ENCODE measurements around the gene PTPRN2. TPM values are rescaled to one million over a fixed set of nuclear protein-coding genes. Genes with fewer than 3 reads are reported as not detected.

PTPRN2 gene
- total RNA-seq, 1 experiment from 2014 or later, result 0.11 TPM

DNA sequence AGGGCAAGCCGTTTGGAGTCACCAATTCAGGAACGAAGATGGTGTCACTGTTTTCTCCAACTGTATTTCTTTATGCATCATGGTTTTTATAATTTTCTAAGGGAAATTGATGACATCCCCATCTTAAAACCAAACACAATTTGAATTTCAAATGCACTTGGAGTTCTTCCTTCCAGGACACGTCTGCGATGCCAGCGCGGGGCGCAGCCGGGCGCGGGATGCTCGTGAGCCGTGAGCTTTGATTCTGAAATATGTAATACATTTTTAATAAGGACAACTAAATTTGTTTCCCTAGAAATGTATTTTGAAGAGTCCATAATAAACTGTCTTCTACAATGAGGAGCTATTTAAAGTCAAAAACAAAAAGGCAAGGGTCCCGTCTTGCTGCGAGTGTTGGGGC lies 758.7 kb downstream of the PTPRN2 start:
- no peak overlapping the region for H3K4me3 ChIP-seq (ENCODE audit: low read depth, low read length, poor library complexity, severe bottlenecking)
- no peaks in the 10 kb centered on the region for H3K9me3 ChIP-seq (ENCODE audit: low read depth, low read length, poor library complexity, severe bottlenecking)
- H3K36me3 ChIP-seq (ENCODE audit: insufficient read depth, low read length, poor library complexity, severe bottlenecking), result no peaks in the 10 kb centered on the region
- TF ChIP-seq, protein P1, sequence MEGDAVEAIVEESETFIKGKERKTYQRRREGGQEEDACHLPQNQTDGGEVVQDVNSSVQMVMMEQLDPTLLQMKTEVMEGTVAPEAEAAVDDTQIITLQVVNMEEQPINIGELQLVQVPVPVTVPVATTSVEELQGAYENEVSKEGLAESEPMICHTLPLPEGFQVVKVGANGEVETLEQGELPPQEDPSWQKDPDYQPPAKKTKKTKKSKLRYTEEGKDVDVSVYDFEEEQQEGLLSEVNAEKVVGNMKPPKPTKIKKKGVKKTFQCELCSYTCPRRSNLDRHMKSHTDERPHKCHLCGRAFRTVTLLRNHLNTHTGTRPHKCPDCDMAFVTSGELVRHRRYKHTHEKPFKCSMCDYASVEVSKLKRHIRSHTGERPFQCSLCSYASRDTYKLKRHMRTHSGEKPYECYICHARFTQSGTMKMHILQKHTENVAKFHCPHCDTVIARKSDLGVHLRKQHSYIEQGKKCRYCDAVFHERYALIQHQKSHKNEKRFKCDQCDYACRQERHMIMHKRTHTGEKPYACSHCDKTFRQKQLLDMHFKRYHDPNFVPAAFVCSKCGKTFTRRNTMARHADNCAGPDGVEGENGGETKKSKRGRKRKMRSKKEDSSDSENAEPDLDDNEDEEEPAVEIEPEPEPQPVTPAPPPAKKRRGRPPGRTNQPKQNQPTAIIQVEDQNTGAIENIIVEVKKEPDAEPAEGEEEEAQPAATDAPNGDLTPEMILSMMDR (conservative IDR thresholded peaks at IDR 0.05; ENCODE audit: low read depth, low read length), result no peak
- TF ChIP-seq EZH2 (IDR thresholded peaks at IDR 0.05; ENCODE audit: borderline replicate concordance, low read depth, low read length, poor library complexity, severe bottlenecking), result no peak
- peaks cover 7% of the 10 kb centered on the region for H3K27me3 ChIP-seq (replicated peaks; ENCODE audit: insufficient read depth, low read depth, low read length, poor library complexity)
- ChIA-PET POLR2A (ENCODE audit: low non-redundant PET) (no interaction called here), CTCF (no interaction called here)
- intact Hi-C loops (cut with micrococcal nuclease; ENCODE audit: unreplicated experiment), result no loop called here
- BruUV-seq (replicated peaks), result no TSS peak
- no peak overlapping the region for H3K27ac ChIP-seq (ENCODE audit: low read depth, low read length, poor library complexity, severe bottlenecking)
- H3K4me1 ChIP-seq (ENCODE audit: insufficient read depth, low read length, poor library complexity, severe bottlenecking), result no peaks in the 10 kb centered on the region
- no peak for DNase-seq (ENCODE audit: low spot score)

DNA sequence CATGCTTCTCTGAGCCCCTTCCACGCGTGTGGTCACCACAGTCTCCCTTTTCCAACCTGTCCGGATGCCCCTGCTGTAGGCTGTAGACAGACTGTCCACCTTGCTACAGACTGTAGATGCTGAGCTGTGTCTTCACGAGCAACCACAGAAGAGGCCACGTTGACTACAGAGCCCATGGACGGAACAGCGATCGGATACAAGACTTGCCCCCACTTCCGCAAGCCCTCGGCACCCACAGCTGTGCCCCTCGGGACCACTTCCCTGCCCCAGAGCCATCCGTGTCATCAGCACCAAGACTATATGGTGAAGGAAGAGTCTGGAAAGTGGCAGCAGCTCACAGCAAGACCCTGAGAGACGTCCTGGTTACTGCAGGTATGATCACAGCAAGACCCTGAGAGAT lies 759.4 kb downstream of the PTPRN2 start:
- no TSS peak for BruUV-seq (replicated peaks)
- POLR2A ChIA-PET (ENCODE audit: low non-redundant PET), result no interaction called here
- peaks cover 7% of the 10 kb centered on the region for H3K27me3 ChIP-seq (replicated peaks; ENCODE audit: insufficient read depth, low read depth, low read length, poor library complexity)
- CTCF ChIA-PET, result no interaction called here
- H3K4me3 ChIP-seq (ENCODE audit: low read depth, low read length, poor library complexity, severe bottlenecking), result no peak overlapping the region
- no peaks in the 10 kb centered on the region for H3K9me3 ChIP-seq (ENCODE audit: low read depth, low read length, poor library complexity, severe bottlenecking)
- DNase-seq (ENCODE audit: low spot score), result no peak
- intact Hi-C loops (cut with micrococcal nuclease; ENCODE audit: unreplicated experiment), result no loop called here
- TF ChIP-seq, protein P1 (conservative IDR thresholded peaks at IDR 0.05; ENCODE audit: low read depth, low read length), result no peak
- H3K27ac ChIP-seq (ENCODE audit: low read depth, low read length, poor library complexity, severe bottlenecking), result no peak overlapping the region
- no peaks in the 10 kb centered on the region for H3K36me3 ChIP-seq (ENCODE audit: insufficient read depth, low read length, poor library complexity, severe bottlenecking)
- H3K4me1 ChIP-seq (ENCODE audit: insufficient read depth, low read length, poor library complexity, severe bottlenecking), result no peaks in the 10 kb centered on the region

DNA sequence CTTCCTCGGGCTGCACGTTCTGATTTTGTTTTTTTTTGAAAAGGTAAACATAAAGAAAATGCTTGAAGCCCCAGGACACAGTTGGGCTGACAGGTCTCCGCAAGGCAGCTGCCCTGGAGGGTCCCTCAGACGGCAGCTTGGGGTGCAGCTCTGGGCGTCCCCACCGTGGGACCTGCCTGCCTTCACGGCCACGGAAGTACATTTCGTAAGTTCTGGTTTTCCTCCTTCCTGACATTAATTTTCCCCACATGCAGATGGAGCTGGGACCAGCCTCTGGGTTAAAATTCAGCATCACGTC lies 759.8 kb downstream of the PTPRN2 start:
- no peak for TF ChIP-seq EZH2 (IDR thresholded peaks at IDR 0.05; ENCODE audit: borderline replicate concordance, low read depth, low read length, poor library complexity, severe bottlenecking)
- TF ChIP-seq, protein P1 (conservative IDR thresholded peaks at IDR 0.05; ENCODE audit: low read depth, low read length), result no peak
- H3K27me3 ChIP-seq (replicated peaks; ENCODE audit: insufficient read depth, low read depth, low read length, poor library complexity), result peaks cover 7% of the 10 kb centered on the region
- ChIA-PET CTCF (no interaction called here), POLR2A (ENCODE audit: low non-redundant PET) (no interaction called here)
- H3K4me3 ChIP-seq (ENCODE audit: low read depth, low read length, poor library complexity, severe bottlenecking), result no peak overlapping the region
- H3K36me3 ChIP-seq (ENCODE audit: insufficient read depth, low read length, poor library complexity, severe bottlenecking), result no peaks in the 10 kb centered on the region
- H3K27ac ChIP-seq (ENCODE audit: low read depth, low read length, poor library complexity, severe bottlenecking), result no peak overlapping the region
- BruUV-seq (replicated peaks), result no TSS peak
- intact Hi-C loops (cut with micrococcal nuclease; ENCODE audit: unreplicated experiment), result no loop called here
- H3K9me3 ChIP-seq (ENCODE audit: low read depth, low read length, poor library complexity, severe bottlenecking), result no peaks in the 10 kb centered on the region
- no peak for DNase-seq (ENCODE audit: low spot score)
- H3K4me1 ChIP-seq (ENCODE audit: insufficient read depth, low read length, poor library complexity, severe bottlenecking), result no peaks in the 10 kb centered on the region

All from A673 (cell line).